HepG2 (cell line): ENCODE results near the gene LEP. TPM values are rescaled to one million over a fixed set of nuclear protein-coding genes. Genes with fewer than 3 reads are reported as not detected.
A peak's percentile ranks its signal among the peaks of the same experiment; 100 is the strongest.

Experiments
- ATAC-seq: fragments of 200-7000 bp; cut with Tn5 transposase; 3 replicates; pipeline ENCODE4 v1.9.1; 2020; ENCODE audit warnings: mild to moderate bottlenecking, moderate library complexity
- BruUV-seq: library from RNA; stranded (reverse); fragments of 400-500 nt; replicated peaks from 2 replicates; lab custom pipeline; 2021; lab: Mats Ljungman, UMichigan
- CTCF ChIA-PET: fragments of 300-600 bp; formaldehyde crosslinking; extraction: SDS; loops from one replicate; lab custom pipeline; 2021; ENCODE audit warnings: low total read pairs, inconsistent platforms, low intra/inter-chr PET ratio; lab: Yijun Ruan, JAX
- POLR2A ChIA-PET: fragments of 350-600 bp; sonication (Branson Sonifier 250); formaldehyde crosslinking; loops from one replicate; lab custom pipeline; 2020; ENCODE audit warnings: antibody characterized with exemption, inconsistent platforms; lab: Yijun Ruan, JAX
- DNase-seq: peaks from one replicate; pipeline ENCODE4 v3.0.0-alpha.2; 2015; ENCODE audit warnings: low spot score
- FAIRE-seq: peaks from 3 replicates; lab custom pipeline; 2011; peaks lifted over from hg19 to GRCh38; lab: Jason Lieb, UNC
- H2AFZ ChIP-seq: one replicate; pipeline ENCODE4 v1.6.1; 2011; ENCODE audit warnings: low read length, inconsistent platforms
- H3K27ac ChIP-seq: fragments of 300-600 bp; 3 replicates; pipeline ENCODE4 v1.8.0; 2011; ENCODE audit warnings: mixed run types, mild to moderate bottlenecking, mixed read lengths, low read length, inconsistent platforms; ENCODE audit not compliant: insufficient read depth; ENCODE audit errors: extremely low read length
- H3K27me3 ChIP-seq, 2 experiments: fragments of 200-600 bp in 1 of 2; 2 replicates in 1 of 2; 3 replicates in 1 of 2; pipeline versions ENCODE4 v1.6.0 to v1.8.0; 2011; ENCODE audit warnings: low read length in 2 of 2, mild to moderate bottlenecking in 2 of 2, moderate library complexity in 2 of 2, inconsistent platforms in 1 of 2; ENCODE audit not compliant: insufficient read depth in 2 of 2, control insufficient read depth in 1 of 2
- H3K36me3 ChIP-seq, 2 experiments: fragments of 200-600 bp in 1 of 2; replicated peaks in 1 of 2; 2 replicates in 1 of 2; 3 replicates in 1 of 2; pipeline versions ENCODE4 v1.5.1 to v1.8.0; 2011; ENCODE audit warnings: low read length in 2 of 2, inconsistent platforms in 1 of 2; ENCODE audit not compliant: insufficient read depth in 2 of 2, control insufficient read depth in 1 of 2
- H3K4me1 ChIP-seq: 2 replicates; pipeline ENCODE4 v1.5.1; 2012; ENCODE audit warnings: low read length, inconsistent platforms; ENCODE audit not compliant: insufficient read depth
- H3K4me2 ChIP-seq: 2 replicates; pipeline ENCODE4 v1.6.0; 2011; ENCODE audit warnings: low read depth, low read length, inconsistent platforms
- H3K4me3 ChIP-seq, 3 experiments: fragments of 200-600 bp in 1 of 3; sonication (generic), shearing (Covaris generic) in 1 of 3; replicated peaks in 1 of 3; 2 replicates each; pipeline ENCODE4 v1.5.1; 2011 to 2016; ENCODE audit warnings: low read length in 3 of 3, inconsistent platforms in 2 of 3, low read depth in 2 of 3, mild to moderate bottlenecking in 2 of 3, control low read depth in 1 of 3, mixed read lengths in 1 of 3; ENCODE audit not compliant: insufficient read depth in 1 of 3
- H3K79me2 ChIP-seq: one replicate; pipeline ENCODE4 v1.6.1; 2011; ENCODE audit warnings: low read length, inconsistent platforms; ENCODE audit not compliant: insufficient read depth
- H3K9ac ChIP-seq: 2 replicates; pipeline ENCODE4 v1.6.0; 2011; ENCODE audit warnings: mild to moderate bottlenecking, low read depth, low read length, inconsistent platforms; ENCODE audit not compliant: insufficient read depth
- H3K9me3 ChIP-seq: 2 replicates; pipeline ENCODE4 v1.5.1; 2012; ENCODE audit warnings: mild to moderate bottlenecking, low read length
- H4K20me1 ChIP-seq: 2 replicates; pipeline ENCODE4 v1.6.0; 2011; ENCODE audit warnings: inconsistent platforms, mild to moderate bottlenecking, low read length, moderate library complexity; ENCODE audit not compliant: insufficient read depth
- CEBPB ChIP-seq: IDR thresholded peaks from 2 replicates; pipeline ENCODE4 v1.6.1; 2011; ENCODE audit warnings: low read depth, low read length, improper control_type of control experiment, borderline replicate concordance
- CEBPG ChIP-seq: IDR thresholded peaks from 2 replicates; pipeline ENCODE4 v1.6.1; 2016
- FIP1L1 ChIP-seq: fragments of 200-400 bp; formaldehyde crosslinking; IDR thresholded peaks from 2 replicates; pipeline ENCODE4 v1.6.1; 2018; ENCODE audit warnings: low read depth, mild to moderate bottlenecking, low read length, moderate library complexity, borderline replicate concordance; ENCODE audit not compliant: insufficient read depth
- PHB2 ChIP-seq: fragments of 450-650 bp; IDR thresholded peaks from 2 replicates; pipeline ENCODE4 v1.6.1; 2018; ENCODE audit not compliant: partially characterized antibody
- TCF7L2 ChIP-seq: IDR thresholded peaks from 2 replicates; pipeline ENCODE4 v1.6.1; 2011; ENCODE audit warnings: mild to moderate bottlenecking, low read depth, low read length, moderate library complexity
- ZMAT5 ChIP-seq: sonication (generic); formaldehyde crosslinking; IDR thresholded peaks from 2 replicates; pipeline ENCODE4 v1.5.0; 2020; ENCODE audit warnings: mild to moderate bottlenecking, low read depth, missing genetic modification reagents, borderline replicate concordance
- WGBS: methylation state at CpG from one replicate; pipeline ENCODE4 v1.1.6; 2017; ENCODE audit warnings: low lambda C conversion rate; 5-methylcytosine and 5-hydroxymethylcytosine counted together
- in situ Hi-C: cut with HindIII; loops from 2 replicates; pipeline ENCODE4 v1.10.0; 2017; ENCODE audit warnings: low pct_unique_long_range_greater_than_20kb; ENCODE audit not compliant: extremely low pct_ligation_motif_present
- intact Hi-C: fragments of 100-400 bp; cut with micrococcal nuclease; formaldehyde crosslinking; loops from one replicate; pipeline ENCODE4 v1.10.0; 2022; ENCODE audit not compliant: unreplicated experiment
- polyA plus RNA-seq, 8 experiments: library from polyadenylated mRNA; depleted of rRNA in 3 of 8; stranded (reverse) in 7 of 8; unstranded in 1 of 8; fragments of >200 nt; fragmentation: Illumina TruSeq in 4 of 8; extraction: Trizol in 4 of 8; gene quantifications; 2 replicates each; pipeline versions ENCODE4 v1.2.1 to v1.2.3, GENCODE V29; 2011 to 2016; ENCODE audit warnings: low read depth in 4 of 8, missing spikeins in 1 of 8, mixed read lengths in 1 of 8; ENCODE audit not compliant: insufficient read depth in 1 of 8
- total RNA-seq, 5 experiments: library from RNA; depleted of rRNA; stranded (reverse); fragments of >200 nt; fragmentation: Illumina TruSeq; extraction: Trizol; gene quantifications; 2 replicates each; pipeline ENCODE4 v1.2.3, GENCODE V29; 2016; ENCODE audit warnings: low read depth in 1 of 5
- TF ChIP-seq, protein P1 (sequence below): sonication (generic); IDR thresholded peaks from 2 replicates; pipeline ENCODE4 v1.6.1; 2016; ENCODE audit warnings: low read depth, borderline replicate concordance
- TF ChIP-seq, protein P2 (sequence below): sonication (generic); formaldehyde crosslinking; IDR thresholded peaks from 2 replicates; pipeline ENCODE4 v1.9.0; 2021; ENCODE audit warnings: missing genetic modification reagents, borderline replicate concordance

Gene LEP
- total and polyA plus RNA-seq, 2 of the 13 experiments (the other 11 are each of a cell fraction or from before 2014, with no cell fraction given), result 0.05 TPM; not detected in 1

GRCh38 chr7:128234476-128235026 lies 6.5 kb upstream of the LEP start:
- ATAC-seq (peak; percentile 34; the same call in 2 of the 3 replicates), FAIRE-seq (no peak), DNase-seq (no peak)
- TF ChIP-seq ZMAT5 (no peak), CEBPB (peak; percentile 10; the same call in 1 of the 2 replicates), CEBPG (CRISPR knock-in tag) (0 out of 2 replicates have a peak, but pooled peaks have one; percentile 25)
- TF ChIP-seq, protein P1, sequence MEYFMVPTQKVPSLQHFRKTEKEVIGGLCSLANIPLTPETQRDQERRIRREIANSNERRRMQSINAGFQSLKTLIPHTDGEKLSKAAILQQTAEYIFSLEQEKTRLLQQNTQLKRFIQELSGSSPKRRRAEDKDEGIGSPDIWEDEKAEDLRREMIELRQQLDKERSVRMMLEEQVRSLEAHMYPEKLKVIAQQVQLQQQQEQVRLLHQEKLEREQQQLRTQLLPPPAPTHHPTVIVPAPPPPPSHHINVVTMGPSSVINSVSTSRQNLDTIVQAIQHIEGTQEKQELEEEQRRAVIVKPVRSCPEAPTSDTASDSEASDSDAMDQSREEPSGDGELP, result no peak
- Histone ChIP-seq H3K4me3 (no peak overlapping the region), H2AFZ (no peak overlapping the region), H3K9me3 (no peaks in the 10 kb centered on the region; the same call in 1 of the 2 replicates), H3K79me2 (no peaks in the 10 kb centered on the region), H3K4me2 (no peak overlapping the region), H3K27me3 (peaks cover 0 to 13% of the 10 kb centered on the region in 2 experiments; a peak in 1 of 5 replicates), H3K36me3 (no peaks in the 10 kb centered on the region), H4K20me1 (no peaks in the 10 kb centered on the region), H3K27ac (no peak overlapping the region), H3K9ac (no peak overlapping the region), H3K4me1 (peaks cover 7% of the 10 kb centered on the region; the same call in 1 of the 2 replicates)
- ChIA-PET POLR2A (no interaction called here), CTCF (no interaction called here)
- no TSS peak for BruUV-seq
- 56% methylated on average over 6 of the region's 9 CpGs for WGBS
- in situ Hi-C loops, result no loop called here
- intact Hi-C loops, result no loop called here

DNA sequence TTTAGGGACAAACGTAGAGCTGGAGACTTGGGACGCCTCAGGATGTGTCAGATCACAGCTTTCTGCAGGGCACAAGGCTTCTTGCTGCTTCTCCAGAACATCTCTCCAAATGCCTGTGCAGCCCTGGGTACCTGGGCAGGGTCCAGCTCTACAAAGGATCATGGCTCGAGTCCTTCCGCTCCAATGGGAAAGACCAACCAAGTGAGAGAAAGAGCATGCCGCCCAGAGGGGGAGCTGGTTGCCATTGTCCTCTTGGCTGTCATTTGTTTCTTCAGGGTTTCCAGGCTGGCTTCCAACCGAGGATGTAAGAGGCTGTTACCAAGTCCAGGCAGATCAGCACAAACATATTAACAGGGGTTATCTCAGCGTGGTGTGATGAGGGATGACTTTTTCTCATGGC lies 5.6 kb upstream of the LEP start:
- ChIA-PET POLR2A (no interaction called here), CTCF (no interaction called here)
- ATAC-seq (peak; percentile 26; the same call in 2 of the 3 replicates), DNase-seq (no peak), FAIRE-seq (no peak)
- WGBS, result 18% methylated on average over 4 of the region's 7 CpGs
- no peaks in the 10 kb centered on the region for H3K79me2 ChIP-seq
- no peaks in the 10 kb centered on the region for H4K20me1 ChIP-seq
- no peak overlapping the region for H3K4me3 ChIP-seq
- no TSS peak for BruUV-seq
- H3K27ac ChIP-seq, result no peak overlapping the region
- peaks cover 7% of the 10 kb centered on the region; the same call in 1 of the 2 replicates for H3K4me1 ChIP-seq
- no peak overlapping the region for H2AFZ ChIP-seq
- in situ Hi-C loops, result no loop called here
- H3K4me2 ChIP-seq, result no peak overlapping the region
- H3K9ac ChIP-seq, result no peak overlapping the region
- intact Hi-C loops, result no loop called here
- H3K27me3 ChIP-seq, result peaks cover 0 to 8% of the 10 kb centered on the region in 2 experiments; a peak in 2 of 5 replicates
- no peaks in the 10 kb centered on the region for H3K36me3 ChIP-seq
- no peak for TF ChIP-seq FIP1L1
- TF ChIP-seq, protein P2, sequence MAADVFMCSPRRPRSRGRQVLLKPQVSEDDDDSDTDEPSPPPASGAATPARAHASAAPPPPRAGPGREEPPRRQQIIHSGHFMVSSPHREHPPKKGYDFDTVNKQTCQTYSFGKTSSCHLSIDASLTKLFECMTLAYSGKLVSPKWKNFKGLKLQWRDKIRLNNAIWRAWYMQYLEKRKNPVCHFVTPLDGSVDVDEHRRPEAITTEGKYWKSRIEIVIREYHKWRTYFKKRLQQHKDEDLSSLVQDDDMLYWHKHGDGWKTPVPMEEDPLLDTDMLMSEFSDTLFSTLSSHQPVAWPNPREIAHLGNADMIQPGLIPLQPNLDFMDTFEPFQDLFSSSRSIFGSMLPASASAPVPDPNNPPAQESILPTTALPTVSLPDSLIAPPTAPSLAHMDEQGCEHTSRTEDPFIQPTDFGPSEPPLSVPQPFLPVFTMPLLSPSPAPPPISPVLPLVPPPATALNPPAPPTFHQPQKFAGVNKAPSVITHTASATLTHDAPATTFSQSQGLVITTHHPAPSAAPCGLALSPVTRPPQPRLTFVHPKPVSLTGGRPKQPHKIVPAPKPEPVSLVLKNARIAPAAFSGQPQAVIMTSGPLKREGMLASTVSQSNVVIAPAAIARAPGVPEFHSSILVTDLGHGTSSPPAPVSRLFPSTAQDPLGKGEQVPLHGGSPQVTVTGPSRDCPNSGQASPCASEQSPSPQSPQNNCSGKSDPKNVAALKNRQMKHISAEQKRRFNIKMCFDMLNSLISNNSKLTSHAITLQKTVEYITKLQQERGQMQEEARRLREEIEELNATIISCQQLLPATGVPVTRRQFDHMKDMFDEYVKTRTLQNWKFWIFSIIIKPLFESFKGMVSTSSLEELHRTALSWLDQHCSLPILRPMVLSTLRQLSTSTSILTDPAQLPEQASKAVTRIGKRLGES (CRISPR knock-in tag), result no peak
- TF ChIP-seq TCF7L2, result no peak
- TF ChIP-seq PHB2, result no peak
- H3K9me3 ChIP-seq, result no peaks in the 10 kb centered on the region; the same call in 1 of the 2 replicates
